Measurements from ENCODE around the gene PHACTR2.

Gene PHACTR2

DNA sequence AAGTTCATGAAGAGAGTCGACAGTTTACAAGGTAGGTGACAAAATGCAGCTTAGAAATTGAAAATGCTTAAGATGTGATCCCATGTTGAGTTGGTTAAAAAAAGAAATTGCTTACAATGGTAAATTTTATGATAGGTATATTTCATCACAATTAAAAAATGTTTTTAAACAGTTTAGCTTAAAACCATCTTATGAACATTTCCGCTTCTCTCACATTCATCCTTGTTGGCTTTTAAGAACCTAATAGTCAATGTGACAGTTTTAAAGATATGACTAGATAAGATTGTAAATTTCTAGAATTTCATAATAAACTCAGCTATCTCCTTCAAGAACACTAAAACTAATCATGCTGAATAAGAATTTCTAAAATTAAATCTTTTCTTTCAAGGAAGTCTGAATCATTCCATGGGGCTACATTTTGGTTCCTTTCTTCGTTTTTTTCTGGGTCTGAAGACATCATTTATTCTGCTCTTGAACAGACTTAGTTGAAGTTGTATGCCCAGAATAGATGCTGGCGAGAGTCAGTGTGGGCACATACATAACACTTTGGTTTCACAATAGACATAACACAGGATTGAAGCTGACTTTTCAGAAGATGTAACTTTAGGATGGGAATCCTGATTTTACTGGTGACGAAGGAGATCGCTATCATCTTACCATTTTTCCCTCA, 129.5 kb downstream of the PHACTR2 start:
- no peak for DNase-seq (ENCODE audit: low read depth, low spot score)
- Histone ChIP-seq H3K27me3 (ENCODE audit: control insufficient read depth, insufficient read depth, low read length) (no peaks in the 10 kb centered on the region), H3K4me3 (ENCODE audit: low read length) (no peak overlapping the region), H3K27ac (ENCODE audit: low read length) (no peak overlapping the region), H3K4me1 (ENCODE audit: control insufficient read depth, insufficient read depth, low read length) (no peaks in the 10 kb centered on the region), H3K36me3 (ENCODE audit: control insufficient read depth, insufficient read depth, low read length) (no peaks in the 10 kb centered on the region; the same call in 1 of the 2 replicates), H3K9me3 (ENCODE audit: control insufficient read depth, insufficient read depth, low read length) (no peaks in the 10 kb centered on the region)
- no CpG with 5 or more reads among the region's 6 CpGs for WGBS (ENCODE audit: insufficient coverage, insufficient read length)

DNA sequence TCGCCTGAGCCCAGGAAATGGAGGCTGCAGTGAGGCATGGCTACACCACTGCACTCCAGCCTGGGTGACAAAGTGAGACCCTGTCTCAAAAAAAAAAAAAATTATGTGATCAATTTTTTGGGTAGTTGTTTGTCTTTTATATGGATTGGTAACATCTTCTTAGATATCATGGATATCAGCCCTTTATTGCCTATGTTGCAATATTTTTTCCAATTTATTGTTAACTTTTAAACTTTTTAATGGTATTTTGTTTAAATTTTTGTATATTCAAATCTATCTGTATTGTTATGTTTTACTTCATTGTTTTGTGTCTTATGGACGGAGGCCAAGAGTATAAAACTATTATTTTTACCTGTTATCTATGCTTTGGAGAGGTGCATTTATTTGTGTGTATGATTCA, 133.0 kb downstream of the PHACTR2 start:
- Histone ChIP-seq H3K36me3 (ENCODE audit: control insufficient read depth, insufficient read depth, low read length) (no peaks in the 10 kb centered on the region; the same call in 1 of the 2 replicates), H3K27ac (ENCODE audit: low read length) (no peak overlapping the region), H3K27me3 (ENCODE audit: control insufficient read depth, insufficient read depth, low read length) (no peaks in the 10 kb centered on the region), H3K4me3 (ENCODE audit: low read length) (no peak overlapping the region), H3K4me1 (ENCODE audit: control insufficient read depth, insufficient read depth, low read length) (no peaks in the 10 kb centered on the region), H3K9me3 (ENCODE audit: control insufficient read depth, insufficient read depth, low read length) (no peaks in the 10 kb centered on the region)
- no peak for DNase-seq (ENCODE audit: low read depth, low spot score)
- WGBS (ENCODE audit: insufficient coverage, insufficient read length), result no CpG with 5 or more reads among the region's 2 CpGs

DNA sequence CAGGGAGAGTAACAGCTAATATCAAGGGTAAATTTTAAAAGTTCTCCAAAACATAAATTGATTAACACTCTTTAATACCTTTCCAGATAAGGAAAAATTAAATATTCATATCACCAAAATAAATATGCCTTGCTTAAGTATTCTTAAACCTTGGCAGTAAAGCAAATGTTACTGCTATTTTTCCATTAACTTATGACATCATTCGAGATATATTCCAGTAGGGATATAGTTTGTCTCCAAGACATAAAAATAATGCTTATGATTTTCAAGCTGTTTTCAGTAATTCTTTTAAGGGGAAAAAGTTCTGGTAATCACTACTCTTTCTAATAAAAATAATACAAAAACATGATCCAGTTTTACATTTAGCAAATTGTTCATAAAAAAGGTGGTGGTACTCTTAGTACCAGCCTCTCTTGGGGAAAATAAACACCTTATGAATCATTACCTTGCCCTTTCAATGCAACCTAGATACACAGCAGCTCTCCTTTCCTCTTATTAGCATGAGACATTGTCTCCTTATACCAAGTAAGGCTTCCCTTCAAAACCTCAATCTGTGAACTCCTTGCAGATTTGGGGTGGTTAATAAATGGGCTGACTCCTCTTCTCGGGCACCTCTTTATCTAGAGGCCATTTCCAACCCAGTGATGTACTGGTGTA, 133.9 kb downstream of the PHACTR2 start:
- H3K4me3 ChIP-seq (ENCODE audit: low read length), result no peak overlapping the region
- H3K27ac ChIP-seq (ENCODE audit: low read length), result no peak overlapping the region
- no peaks in the 10 kb centered on the region for H3K36me3 ChIP-seq (ENCODE audit: control insufficient read depth, insufficient read depth, low read length)
- no peak for DNase-seq (ENCODE audit: low read depth, low spot score)
- no CpG with 5 or more reads among the region's 2 CpGs for WGBS (ENCODE audit: insufficient coverage, insufficient read length)
- H3K9me3 ChIP-seq (ENCODE audit: control insufficient read depth, insufficient read depth, low read length), result no peaks in the 10 kb centered on the region
- no peaks in the 10 kb centered on the region for H3K27me3 ChIP-seq (ENCODE audit: control insufficient read depth, insufficient read depth, low read length)
- H3K4me1 ChIP-seq (ENCODE audit: control insufficient read depth, insufficient read depth, low read length), result no peaks in the 10 kb centered on the region

DNA sequence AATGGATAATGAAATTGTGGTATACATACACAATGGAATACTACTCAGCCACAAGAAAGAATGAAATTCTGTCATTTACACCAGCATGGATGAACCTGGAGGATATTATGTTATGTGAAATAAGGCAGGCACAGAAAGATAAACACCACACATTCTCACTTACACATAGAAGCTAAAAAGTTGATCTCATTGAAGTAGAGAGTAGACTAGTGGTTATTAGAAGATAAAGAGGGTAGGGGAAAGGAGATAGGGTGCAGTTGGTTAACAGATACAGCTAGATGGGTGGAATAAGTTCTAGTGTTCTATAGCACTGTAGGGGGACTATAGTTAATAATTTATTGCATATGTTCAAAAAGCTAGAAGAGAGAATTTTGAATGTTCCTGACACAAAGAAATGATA, 139.9 kb downstream of the PHACTR2 start:
- peaks cover 2% of the 10 kb centered on the region; the same call in 1 of the 2 replicates for H3K4me1 ChIP-seq (ENCODE audit: control insufficient read depth, insufficient read depth, low read length)
- H3K27ac ChIP-seq (ENCODE audit: low read length), result no peak overlapping the region
- no peak overlapping the region for H3K4me3 ChIP-seq (ENCODE audit: low read length)
- H3K27me3 ChIP-seq (ENCODE audit: control insufficient read depth, insufficient read depth, low read length), result no peaks in the 10 kb centered on the region
- no peak for DNase-seq (ENCODE audit: low read depth, low spot score)
- no peaks in the 10 kb centered on the region for H3K36me3 ChIP-seq (ENCODE audit: control insufficient read depth, insufficient read depth, low read length)
- H3K9me3 ChIP-seq (ENCODE audit: control insufficient read depth, insufficient read depth, low read length), result no peaks in the 10 kb centered on the region

DNA sequence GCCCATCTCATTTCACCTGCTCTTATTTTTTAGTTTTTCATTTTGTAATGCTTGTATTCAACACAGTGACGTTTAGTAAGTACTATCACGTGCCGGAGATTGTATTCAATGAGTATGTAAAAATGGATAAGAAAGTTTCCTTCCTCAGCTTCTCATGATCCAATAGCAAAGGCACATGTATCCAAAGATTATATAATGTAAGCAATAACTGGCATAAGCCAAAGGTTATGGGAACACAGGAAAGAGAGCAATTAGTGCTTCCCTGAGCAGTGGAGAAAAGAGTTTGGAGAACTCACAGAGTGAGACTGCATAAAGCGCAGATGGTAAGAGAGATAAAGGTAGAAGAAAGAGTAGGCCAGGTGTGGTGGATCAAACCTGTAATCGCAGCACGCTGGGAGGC, 143.6 kb downstream of the PHACTR2 start:
- H3K4me1 ChIP-seq (ENCODE audit: control insufficient read depth, insufficient read depth, low read length), result peaks cover 2% of the 10 kb centered on the region; the same call in 1 of the 2 replicates
- no peaks in the 10 kb centered on the region; the same call in 1 of the 2 replicates for H3K36me3 ChIP-seq (ENCODE audit: control insufficient read depth, insufficient read depth, low read length)
- DNase-seq (ENCODE audit: low read depth, low spot score), result no peak
- no peak overlapping the region for H3K4me3 ChIP-seq (ENCODE audit: low read length)
- H3K27ac ChIP-seq (ENCODE audit: low read length), result no peak overlapping the region
- no peaks in the 10 kb centered on the region for H3K27me3 ChIP-seq (ENCODE audit: control insufficient read depth, insufficient read depth, low read length)
- no peaks in the 10 kb centered on the region for H3K9me3 ChIP-seq (ENCODE audit: control insufficient read depth, insufficient read depth, low read length)
- WGBS (ENCODE audit: insufficient coverage, insufficient read length), result no CpG with 5 or more reads among the region's 6 CpGs

DNA sequence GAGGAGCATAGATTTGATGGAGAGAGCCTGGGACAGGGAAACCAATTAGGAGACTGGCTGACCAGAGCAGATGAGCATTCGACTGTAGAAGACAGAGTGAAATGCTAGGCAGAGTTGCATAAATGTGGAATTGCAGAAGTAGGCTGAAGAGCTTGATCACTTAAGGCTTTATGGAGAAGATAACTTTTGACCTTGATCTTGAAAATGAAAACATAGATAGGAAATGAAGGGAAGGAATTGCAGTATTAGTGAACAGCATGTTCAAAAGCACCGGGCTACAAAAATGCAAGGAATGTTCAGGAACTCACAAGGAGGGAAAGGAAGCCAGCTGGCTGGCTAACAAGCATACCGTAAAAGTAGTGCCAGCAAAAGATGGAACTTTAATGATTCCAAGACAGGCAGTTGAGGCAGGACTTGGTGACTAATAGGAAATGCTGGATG, 144.8 kb downstream of the PHACTR2 start:
- no CpG with 5 or more reads among the region's 3 CpGs for WGBS (ENCODE audit: insufficient coverage, insufficient read length)
- no peak for DNase-seq (ENCODE audit: low read depth, low spot score)
- no peak overlapping the region for H3K4me3 ChIP-seq (ENCODE audit: low read length)
- H3K4me1 ChIP-seq (ENCODE audit: control insufficient read depth, insufficient read depth, low read length), result peaks cover 2% of the 10 kb centered on the region; the same call in 1 of the 2 replicates
- H3K9me3 ChIP-seq (ENCODE audit: control insufficient read depth, insufficient read depth, low read length), result no peaks in the 10 kb centered on the region
- H3K27ac ChIP-seq (ENCODE audit: low read length), result no peak overlapping the region
- H3K27me3 ChIP-seq (ENCODE audit: control insufficient read depth, insufficient read depth, low read length), result no peaks in the 10 kb centered on the region
- no peaks in the 10 kb centered on the region; the same call in 1 of the 2 replicates for H3K36me3 ChIP-seq (ENCODE audit: control insufficient read depth, insufficient read depth, low read length)

DNA sequence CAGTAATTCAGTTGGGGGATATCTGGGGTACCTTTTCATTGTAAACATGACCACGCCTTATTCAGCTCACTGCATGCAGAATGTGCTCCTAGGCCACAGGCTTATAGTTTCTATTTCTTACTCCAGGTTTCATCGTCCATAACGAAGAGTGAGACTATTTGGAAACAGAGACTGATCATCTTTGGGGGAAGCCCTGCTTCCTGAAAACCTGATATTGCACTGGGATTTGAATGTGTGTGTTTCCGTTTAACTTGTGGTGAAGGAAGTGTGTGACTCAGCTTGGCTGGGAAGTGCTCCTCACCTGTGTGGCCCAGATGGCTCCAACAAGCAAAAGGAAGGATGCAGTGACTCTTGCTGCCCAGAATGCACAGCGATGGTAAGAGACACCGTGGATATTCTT, 145.8 kb downstream of the PHACTR2 start:
- H3K4me3 ChIP-seq (ENCODE audit: low read length), result no peak overlapping the region
- H3K9me3 ChIP-seq (ENCODE audit: control insufficient read depth, insufficient read depth, low read length), result no peaks in the 10 kb centered on the region
- no peak for DNase-seq (ENCODE audit: low read depth, low spot score)
- H3K27ac ChIP-seq (ENCODE audit: low read length), result no peak overlapping the region
- no CpG with 5 or more reads among the region's 6 CpGs for WGBS (ENCODE audit: insufficient coverage, insufficient read length)
- no peaks in the 10 kb centered on the region for H3K27me3 ChIP-seq (ENCODE audit: control insufficient read depth, insufficient read depth, low read length)
- no peaks in the 10 kb centered on the region; the same call in 1 of the 2 replicates for H3K36me3 ChIP-seq (ENCODE audit: control insufficient read depth, insufficient read depth, low read length)
- peaks cover 2% of the 10 kb centered on the region; the same call in 1 of the 2 replicates for H3K4me1 ChIP-seq (ENCODE audit: control insufficient read depth, insufficient read depth, low read length)

DNA sequence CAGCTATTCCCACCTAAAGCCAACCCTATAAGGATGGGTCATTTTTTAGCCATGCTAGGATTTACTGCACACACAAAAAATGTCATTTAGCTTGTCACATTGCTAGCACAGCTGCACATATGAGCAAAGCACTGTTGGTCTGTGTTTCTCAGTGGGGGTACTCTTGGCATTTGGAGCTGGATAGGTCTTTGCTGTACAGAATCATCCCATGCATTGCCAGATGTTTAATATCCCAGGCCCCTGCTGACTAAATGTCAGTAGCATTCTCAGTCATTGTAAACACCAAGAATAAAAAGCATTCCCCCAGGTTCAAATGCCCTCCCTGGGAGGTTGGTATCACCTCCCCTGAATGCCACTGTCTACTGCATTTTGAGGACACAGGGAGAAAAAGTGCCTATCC, 150.8 kb downstream of the PHACTR2 start:
- Histone ChIP-seq H3K4me1 (ENCODE audit: control insufficient read depth, insufficient read depth, low read length) (no peaks in the 10 kb centered on the region), H3K27ac (ENCODE audit: low read length) (no peak overlapping the region), H3K36me3 (ENCODE audit: control insufficient read depth, insufficient read depth, low read length) (no peaks in the 10 kb centered on the region; the same call in 1 of the 2 replicates), H3K4me3 (ENCODE audit: low read length) (no peak overlapping the region), H3K9me3 (ENCODE audit: control insufficient read depth, insufficient read depth, low read length) (no peaks in the 10 kb centered on the region), H3K27me3 (ENCODE audit: control insufficient read depth, insufficient read depth, low read length) (no peaks in the 10 kb centered on the region)
- no peak for DNase-seq (ENCODE audit: low read depth, low spot score)

DNA sequence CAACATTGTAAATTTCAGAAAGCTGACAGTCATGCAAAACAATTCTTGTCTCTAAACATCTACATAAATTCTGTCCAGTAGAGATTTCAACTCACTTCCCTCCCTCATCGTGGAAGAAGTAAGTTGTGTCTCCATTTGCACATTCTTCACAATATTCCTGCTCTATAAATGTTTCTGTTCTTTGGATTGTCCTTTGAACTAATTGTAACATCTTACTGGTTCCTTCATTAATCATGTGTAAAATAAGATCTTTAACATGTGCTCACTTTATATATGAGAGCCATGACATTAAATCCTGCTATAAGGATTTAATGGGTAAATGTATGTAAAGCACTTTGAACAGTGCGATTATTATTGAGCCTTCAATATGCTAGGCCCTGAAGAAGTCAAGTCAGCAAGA, 158.4 kb downstream of the PHACTR2 start:
- WGBS (ENCODE audit: insufficient coverage, insufficient read length), result no CpG with 5 or more reads among the region's 2 CpGs
- H3K27me3 ChIP-seq (ENCODE audit: control insufficient read depth, insufficient read depth, low read length), result no peaks in the 10 kb centered on the region

DNA sequence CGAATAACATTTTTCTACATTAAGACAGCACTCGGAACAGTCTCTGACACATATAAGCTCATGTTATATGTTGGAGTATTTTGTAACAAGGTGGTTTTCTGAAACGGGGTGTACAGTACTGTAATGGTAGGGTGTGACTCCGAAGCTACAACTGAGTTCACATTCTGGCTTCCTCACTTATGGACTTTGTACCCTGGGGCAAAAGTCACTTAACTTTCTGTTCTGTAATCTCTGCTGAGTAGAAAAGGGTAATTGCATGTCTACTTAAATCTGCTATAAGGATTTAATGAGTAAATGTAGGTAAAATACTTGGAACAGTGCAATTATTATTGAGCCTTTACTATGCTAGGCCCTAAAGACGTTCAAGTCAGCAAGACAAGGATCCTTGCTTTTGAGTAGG, 160.6 kb downstream of the PHACTR2 start:
- no peak for DNase-seq (ENCODE audit: low read depth, low spot score)
- Histone ChIP-seq H3K36me3 (ENCODE audit: control insufficient read depth, insufficient read depth, low read length) (no peaks in the 10 kb centered on the region), H3K9me3 (ENCODE audit: control insufficient read depth, insufficient read depth, low read length) (no peaks in the 10 kb centered on the region), H3K4me1 (ENCODE audit: control insufficient read depth, insufficient read depth, low read length) (no peaks in the 10 kb centered on the region), H3K4me3 (ENCODE audit: low read length) (no peak overlapping the region), H3K27me3 (ENCODE audit: control insufficient read depth, insufficient read depth, low read length) (no peaks in the 10 kb centered on the region), H3K27ac (ENCODE audit: low read length) (no peak overlapping the region)
- WGBS (ENCODE audit: insufficient coverage, insufficient read length), result no CpG with 5 or more reads among the region's 5 CpGs

More for the DNA sequence above, 158.4 kb downstream of the PHACTR2 start:
- H3K4me3 ChIP-seq (ENCODE audit: low read length), result no peak overlapping the region
- no peak overlapping the region for H3K27ac ChIP-seq (ENCODE audit: low read length)
- H3K9me3 ChIP-seq (ENCODE audit: control insufficient read depth, insufficient read depth, low read length), result no peaks in the 10 kb centered on the region
- no peaks in the 10 kb centered on the region for H3K4me1 ChIP-seq (ENCODE audit: control insufficient read depth, insufficient read depth, low read length)
- H3K36me3 ChIP-seq (ENCODE audit: control insufficient read depth, insufficient read depth, low read length), result no peaks in the 10 kb centered on the region
- DNase-seq (ENCODE audit: low read depth, low spot score), result no peak

DNA sequence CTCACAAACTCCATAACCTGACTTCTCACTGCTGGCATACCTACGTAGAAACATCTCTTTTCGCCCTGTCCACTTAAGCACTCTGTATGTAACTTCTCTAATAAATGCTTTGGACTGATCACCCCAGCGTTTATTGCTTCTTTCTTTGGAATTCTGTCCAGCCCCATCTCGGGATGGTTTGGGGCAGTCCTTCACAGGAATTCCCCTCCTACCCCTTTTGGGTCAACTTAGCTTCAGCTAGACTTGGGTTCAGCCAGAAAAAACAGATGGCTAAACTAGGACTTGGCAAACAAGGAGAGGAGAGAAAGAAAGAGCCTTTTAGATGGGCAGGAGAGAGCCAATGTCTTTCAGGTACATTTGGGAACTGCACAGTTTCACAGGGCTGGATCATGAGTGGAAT, 161.4 kb downstream of the PHACTR2 start:
- Histone ChIP-seq H3K27ac (ENCODE audit: low read length) (no peak overlapping the region), H3K4me3 (ENCODE audit: low read length) (no peak overlapping the region)

More for the DNA sequence above, 161.4 kb downstream of the PHACTR2 start:
- no peaks in the 10 kb centered on the region for H3K27me3 ChIP-seq (ENCODE audit: control insufficient read depth, insufficient read depth, low read length)
- no peaks in the 10 kb centered on the region for H3K36me3 ChIP-seq (ENCODE audit: control insufficient read depth, insufficient read depth, low read length)
- H3K4me1 ChIP-seq (ENCODE audit: control insufficient read depth, insufficient read depth, low read length), result no peaks in the 10 kb centered on the region
- DNase-seq (ENCODE audit: low read depth, low spot score), result no peak
- WGBS (ENCODE audit: insufficient coverage, insufficient read length), result 100% methylated on average over 2 of the region's 4 CpGs
- no peaks in the 10 kb centered on the region for H3K9me3 ChIP-seq (ENCODE audit: control insufficient read depth, insufficient read depth, low read length)
